ENCODE results near the gene TDRD10. TPM values are rescaled to one million over a fixed set of nuclear protein-coding genes. Genes with fewer than 3 reads are reported as not detected.

The TDRD10 gene
- total and polyA plus RNA-seq, 2 donors (not counting 1 experiment from before 2014, with no cell fraction given): under 0.01 TPM; not detected in 1

DNA sequence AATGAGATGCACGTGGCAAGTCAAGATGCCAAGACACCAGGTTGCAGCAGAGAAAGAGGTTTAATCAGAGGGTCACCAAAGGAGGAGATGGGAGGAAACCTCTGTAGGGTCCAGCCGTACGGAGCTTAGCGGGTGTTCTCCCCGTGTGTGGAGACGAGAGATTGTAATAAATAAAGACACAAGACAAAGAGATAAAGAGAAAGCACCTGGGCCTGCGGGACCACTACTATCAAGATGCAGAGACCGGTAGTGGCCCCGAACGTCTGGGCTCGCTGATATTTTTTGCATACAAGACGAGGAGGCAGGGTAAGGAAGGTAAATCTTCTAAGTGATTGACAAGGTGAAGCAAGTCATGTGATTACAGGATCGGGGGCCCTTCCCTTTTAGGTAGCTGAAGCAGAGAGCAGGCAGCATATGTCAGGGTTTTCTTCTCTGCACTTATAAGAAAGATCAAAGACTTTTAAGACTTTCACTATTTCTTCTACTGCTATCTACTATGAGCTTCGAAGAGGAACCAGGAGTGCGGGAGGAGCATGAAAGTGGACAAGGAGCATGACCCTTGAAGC lies 41.2 kb upstream of the TDRD10 start:
- Histone ChIP-seq H3K27ac (ENCODE audit: insufficient read depth, low read length) (no peak overlapping the region), H3K4me1 (ENCODE audit: control insufficient read depth, extremely low read depth, insufficient read depth, low read length) (peaks cover 5% of the 10 kb centered on the region), H2AFZ (ENCODE audit: low read length) (no peak overlapping the region), H3K9me3 (ENCODE audit: control insufficient read depth, insufficient read depth, low read depth, low read length) (no peaks in the 10 kb centered on the region), H3K27me3 (ENCODE audit: control insufficient read depth, insufficient read depth, low read length) (no peaks in the 10 kb centered on the region), H4K20me1 (ENCODE audit: control insufficient read depth, extremely low read depth, insufficient read depth, low read length) (no peaks in the 10 kb centered on the region), H3K79me2 (ENCODE audit: control insufficient read depth, insufficient read depth, low read length) (no peaks in the 10 kb centered on the region), H3K4me2 (ENCODE audit: extremely low read depth, insufficient read depth, low read length) (no peak overlapping the region), H3K4me3 (replicated peaks in 1 of 4; ENCODE audit: control extremely low read depth in 1 of 4, insufficient read depth in 1 of 4, low read depth in 3 of 4, low read length in 4 of 4) (no peak overlapping the region), H3K9ac (ENCODE audit: insufficient read depth, low read length) (no peak overlapping the region), H3K36me3 (ENCODE audit: control insufficient read depth, insufficient read depth, low read length) (peaks cover 2% of the 10 kb centered on the region)
- TF ChIP-seq CTCF (conservative IDR thresholded peaks at IDR 0.05 in 1 of 2, IDR thresholded peaks at IDR 0.05 in 1 of 2; ENCODE audit: low read depth in 1 of 2, low read length in 2 of 2) (no peak), EZH2 (IDR thresholded peaks at IDR 0.05; ENCODE audit: low read length, missing control alignments) (no peak)
- DNase-seq (ENCODE audit: low read depth in 2 of 2): no peak

- Histone ChIP-seq H3K27me3 (ENCODE audit: control insufficient read depth, insufficient read depth, low read length) (no peaks in the 10 kb centered on the region), H3K27ac (ENCODE audit: insufficient read depth, low read length) (peak overlapping the region; percentile 81), H3K79me2 (ENCODE audit: control insufficient read depth, insufficient read depth, low read length) (no peaks in the 10 kb centered on the region), H3K4me2 (ENCODE audit: extremely low read depth, insufficient read depth, low read length) (no peak overlapping the region), H4K20me1 (ENCODE audit: control insufficient read depth, extremely low read depth, insufficient read depth, low read length) (no peaks in the 10 kb centered on the region), H3K4me3 (replicated peaks in 1 of 4; ENCODE audit: control extremely low read depth in 1 of 4, insufficient read depth in 1 of 4, low read depth in 3 of 4, low read length in 4 of 4) (no peak overlapping the region), H3K36me3 (ENCODE audit: control insufficient read depth, insufficient read depth, low read length) (no peaks in the 10 kb centered on the region), H3K9me3 (ENCODE audit: control insufficient read depth, insufficient read depth, low read depth, low read length) (no peaks in the 10 kb centered on the region), H3K9ac (ENCODE audit: insufficient read depth, low read length) (no peak overlapping the region), H2AFZ (ENCODE audit: low read length) (no peak overlapping the region), H3K4me1 (ENCODE audit: control insufficient read depth, extremely low read depth, insufficient read depth, low read length) (peaks cover 5% of the 10 kb centered on the region)
- DNase-seq (ENCODE audit: low read depth in 2 of 2): no peak
- TF ChIP-seq EZH2 (IDR thresholded peaks at IDR 0.05; ENCODE audit: low read length, missing control alignments) (no peak), CTCF (conservative IDR thresholded peaks at IDR 0.05 in 1 of 2, IDR thresholded peaks at IDR 0.05 in 1 of 2; ENCODE audit: low read depth in 1 of 2, low read length in 2 of 2) (no peak)
Observed at GRCh38 chr1:154463512-154463990, 38.5 kb upstream of the TDRD10 start.

- Histone ChIP-seq H3K9me3 (ENCODE audit: control insufficient read depth, insufficient read depth, low read depth, low read length) (no peaks in the 10 kb centered on the region), H3K4me1 (ENCODE audit: control insufficient read depth, extremely low read depth, insufficient read depth, low read length) (peaks cover 5% of the 10 kb centered on the region), H3K36me3 (ENCODE audit: control insufficient read depth, insufficient read depth, low read length) (no peaks in the 10 kb centered on the region), H3K4me3 (replicated peaks in 1 of 4; ENCODE audit: control extremely low read depth in 1 of 4, insufficient read depth in 1 of 4, low read depth in 3 of 4, low read length in 4 of 4) (no peak overlapping the region), H3K27me3 (ENCODE audit: control insufficient read depth, insufficient read depth, low read length) (no peaks in the 10 kb centered on the region), H3K79me2 (ENCODE audit: control insufficient read depth, insufficient read depth, low read length) (no peaks in the 10 kb centered on the region), H4K20me1 (ENCODE audit: control insufficient read depth, extremely low read depth, insufficient read depth, low read length) (no peaks in the 10 kb centered on the region), H3K27ac (ENCODE audit: insufficient read depth, low read length) (no peak overlapping the region), H3K9ac (ENCODE audit: insufficient read depth, low read length) (no peak overlapping the region), H2AFZ (ENCODE audit: low read length) (no peak overlapping the region), H3K4me2 (ENCODE audit: extremely low read depth, insufficient read depth, low read length) (no peak overlapping the region)
- no peak for DNase-seq (ENCODE audit: low read depth in 2 of 2)
- TF ChIP-seq EZH2 (IDR thresholded peaks at IDR 0.05; ENCODE audit: low read length, missing control alignments): no peak
- TF ChIP-seq CTCF (conservative IDR thresholded peaks at IDR 0.05 in 1 of 2, IDR thresholded peaks at IDR 0.05 in 1 of 2; ENCODE audit: low read depth in 1 of 2, low read length in 2 of 2): no peak
Observed at GRCh38 chr1:154465621-154466195, 36.3 kb upstream of the TDRD10 start.

All from fibroblast of lung (primary cell).